Measurements from ENCODE around the gene EXOC4.
"Not testable (repeated sequence)": the region's sequence is repeated elsewhere in the genome, so short reads cannot be mapped to it uniquely, and the experiment has no call there.

EXOC4 gene

DNA sequence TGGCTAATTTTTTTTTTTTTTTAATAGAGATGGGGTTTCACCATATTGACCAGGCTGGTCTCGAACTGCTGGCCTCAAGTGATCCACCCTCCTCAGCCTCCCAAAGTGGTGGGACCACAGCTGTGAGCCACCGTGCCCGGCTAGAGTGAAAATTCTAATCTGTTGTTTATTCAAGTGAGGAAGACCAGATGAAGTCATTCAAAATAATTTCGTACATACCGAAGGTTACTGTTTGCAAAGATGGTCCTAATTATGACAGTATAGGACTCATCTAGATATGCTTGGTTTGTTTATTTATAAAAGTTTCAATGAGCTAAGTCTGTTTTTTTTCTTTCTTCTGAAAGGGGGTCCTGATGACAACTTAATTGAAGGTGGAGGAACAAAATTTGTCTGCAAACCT lies 376.8 kb downstream of the EXOC4 start:
- TF ChIP-seq, protein P1, sequence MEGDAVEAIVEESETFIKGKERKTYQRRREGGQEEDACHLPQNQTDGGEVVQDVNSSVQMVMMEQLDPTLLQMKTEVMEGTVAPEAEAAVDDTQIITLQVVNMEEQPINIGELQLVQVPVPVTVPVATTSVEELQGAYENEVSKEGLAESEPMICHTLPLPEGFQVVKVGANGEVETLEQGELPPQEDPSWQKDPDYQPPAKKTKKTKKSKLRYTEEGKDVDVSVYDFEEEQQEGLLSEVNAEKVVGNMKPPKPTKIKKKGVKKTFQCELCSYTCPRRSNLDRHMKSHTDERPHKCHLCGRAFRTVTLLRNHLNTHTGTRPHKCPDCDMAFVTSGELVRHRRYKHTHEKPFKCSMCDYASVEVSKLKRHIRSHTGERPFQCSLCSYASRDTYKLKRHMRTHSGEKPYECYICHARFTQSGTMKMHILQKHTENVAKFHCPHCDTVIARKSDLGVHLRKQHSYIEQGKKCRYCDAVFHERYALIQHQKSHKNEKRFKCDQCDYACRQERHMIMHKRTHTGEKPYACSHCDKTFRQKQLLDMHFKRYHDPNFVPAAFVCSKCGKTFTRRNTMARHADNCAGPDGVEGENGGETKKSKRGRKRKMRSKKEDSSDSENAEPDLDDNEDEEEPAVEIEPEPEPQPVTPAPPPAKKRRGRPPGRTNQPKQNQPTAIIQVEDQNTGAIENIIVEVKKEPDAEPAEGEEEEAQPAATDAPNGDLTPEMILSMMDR (IDR thresholded peaks at IDR 0.05; ENCODE audit: low read depth, low read length) = no peak
- DNase-seq (ENCODE audit: extremely low read depth, low read depth) = no peak

GRCh38 chr7:133633055-133633454 lies 380.2 kb downstream of the EXOC4 start:
- no peak for DNase-seq (ENCODE audit: extremely low read depth, low read depth)
- TF ChIP-seq, protein P1 (IDR thresholded peaks at IDR 0.05; ENCODE audit: low read depth, low read length) = no peak

DNA sequence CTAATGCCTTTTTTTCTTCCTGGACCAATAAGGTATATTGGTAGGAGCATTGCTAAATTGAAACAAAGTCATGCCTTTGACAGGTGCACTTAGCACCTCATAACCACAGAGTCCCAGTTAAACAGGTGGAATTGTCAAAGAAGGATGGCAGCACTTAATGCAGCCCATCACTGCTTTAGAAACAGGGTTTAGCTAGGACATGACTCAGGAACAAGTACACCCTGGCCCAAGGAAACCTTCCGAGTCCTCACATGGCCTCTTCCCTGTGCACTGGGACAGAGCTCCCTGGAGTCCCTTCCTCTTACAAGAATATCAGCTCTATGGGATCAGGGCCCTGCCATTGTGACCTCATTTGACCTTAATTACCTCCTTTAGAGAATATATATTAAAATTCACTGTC lies 382.7 kb downstream of the EXOC4 start:
- no peak for DNase-seq (ENCODE audit: extremely low read depth, low read depth)
- TF ChIP-seq, protein P1 (IDR thresholded peaks at IDR 0.05; ENCODE audit: low read depth, low read length) = no peak

DNA sequence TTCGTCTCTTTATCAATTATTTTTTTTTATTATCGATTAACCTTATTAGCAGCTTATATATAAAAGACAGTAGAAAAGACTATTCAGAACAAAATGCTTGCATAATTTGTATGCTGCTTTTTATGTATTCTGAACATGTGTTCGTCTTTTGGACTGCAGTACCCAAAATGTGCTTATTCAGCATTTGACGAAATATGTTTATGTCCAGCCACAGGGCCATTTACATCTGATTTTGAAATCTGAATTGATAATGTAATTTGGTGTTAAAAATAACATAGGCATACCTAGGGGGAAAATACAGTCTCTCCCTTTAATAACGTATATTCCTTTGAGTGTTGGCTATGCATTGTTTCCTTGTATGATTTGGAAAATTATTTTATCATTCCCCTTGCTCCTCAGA lies 386.0 kb downstream of the EXOC4 start:
- no peak for DNase-seq (ENCODE audit: extremely low read depth, low read depth)
- TF ChIP-seq, protein P1 (IDR thresholded peaks at IDR 0.05; ENCODE audit: low read depth, low read length) = no peak

GRCh38 chr7:133641436-133641835 lies 388.6 kb downstream of the EXOC4 start:
- TF ChIP-seq, protein P1 (IDR thresholded peaks at IDR 0.05; ENCODE audit: low read depth, low read length) = no peak
- DNase-seq (ENCODE audit: extremely low read depth, low read depth) = no peak

GRCh38 chr7:133642907-133643306 lies 390.0 kb downstream of the EXOC4 start:
- no peak for DNase-seq (ENCODE audit: extremely low read depth, low read depth)
- TF ChIP-seq, protein P1 (IDR thresholded peaks at IDR 0.05; ENCODE audit: low read depth, low read length) = no peak

- not testable (repeated sequence) for DNase-seq (ENCODE audit: extremely low read depth, low read depth)
Observed at GRCh38 chr7:133643652-133644051, 390.8 kb downstream of the EXOC4 start.

GRCh38 chr7:133645884-133646391 lies 393.1 kb downstream of the EXOC4 start:
- no peak for DNase-seq (ENCODE audit: extremely low read depth, low read depth)

More at GRCh38 chr7:133645884-133646391, 393.1 kb downstream of the EXOC4 start:
- TF ChIP-seq, protein P1 (IDR thresholded peaks at IDR 0.05; ENCODE audit: low read depth, low read length) = no peak

All from AG09319 (cell line).